ENCODE data around the gene PGA3. TPM values are rescaled to one million over a fixed set of nuclear protein-coding genes. Genes with fewer than 3 reads are reported as not detected.

Gene PGA3
- total RNA-seq, 3 donors from 2014 or later (not counting 1 experiment from before 2014, with no cell fraction given): not detected

GRCh38 chr11:61259363-61259762 is 56.0 kb downstream of the PGA3 start:
- no peaks in the 10 kb centered on the region for H3K4me1 Mint-ChIP-seq
- Histone ChIP-seq H3K4me1 (ENCODE audit: control insufficient read depth, insufficient read depth, low read length) (no peaks in the 10 kb centered on the region), H3K36me3 (ENCODE audit: control insufficient read depth, insufficient read depth, low read length) (no peaks in the 10 kb centered on the region), H3K9me3 (ENCODE audit: control insufficient read depth, insufficient read depth, low read length) (no peaks in the 10 kb centered on the region), H3K27ac (ENCODE audit: low read length) (no peak overlapping the region), H3K27me3 (ENCODE audit: control insufficient read depth, insufficient read depth, low read length) (no peaks in the 10 kb centered on the region), H3K4me3 (ENCODE audit: low read length) (no peak overlapping the region)
- ATAC-seq: no peak
- no peaks in the 10 kb centered on the region for H3K9me3 Mint-ChIP-seq
- DNase-seq: no peak
- no peak overlapping the region for H3K4me3 Mint-ChIP-seq
- 92% methylated on average over 6 of the region's 6 CpGs for WGBS (ENCODE audit: insufficient coverage)
- peaks cover 0 to 2% of the 10 kb centered on the region in 2 donors for H3K27me3 Mint-ChIP-seq (ENCODE audit: low read depth in 2 of 2)
- intact Hi-C loops (cut with micrococcal nuclease): no loop called here
- H3K36me3 Mint-ChIP-seq: no peaks in the 10 kb centered on the region
- H3K27ac Mint-ChIP-seq: no peak overlapping the region
- no peak for TF ChIP-seq CTCF (IDR thresholded peaks at IDR 0.05)

Other genes with a start within 250 kb of the PGA3 start
- gene CD6, start 231.8 kb upstream of the PGA3 start, total RNA-seq: 100 to 1,000 TPM in 1 of 3 donors, 10 to 100 TPM in 2; 18.9 to 111 (median 85.6) TPM
- gene CD5, start 101.0 kb upstream of the PGA3 start, total RNA-seq: 10 to 100 TPM in 1 of 3 donors, 1 to 10 TPM in 2; 1.2 to 17.7 (median 7.9) TPM
- gene VPS37C, start 42.1 kb upstream of the PGA3 start, total RNA-seq: 1 to 10 TPM; 6.4 to 6.9 (median 6.5) TPM
- gene PGA4, start 18.8 kb downstream of the PGA3 start, total RNA-seq: not detected
- gene PGA5, start 37.7 kb downstream of the PGA3 start, total RNA-seq: not detected
- under 1 TPM; 0.61 to 0.95 (median 0.82) TPM for gene VWCE, start 91.8 kb downstream of the PGA3 start, total RNA-seq
- gene DDB1, start 129.6 kb downstream of the PGA3 start, total RNA-seq: 100 to 1,000 TPM; 170 to 233 (median 229) TPM
- gene TKFC, start 129.7 kb downstream of the PGA3 start, total RNA-seq: 10 to 100 TPM; 32.9 to 54.8 (median 38.6) TPM
- 10 to 100 TPM; 24.6 to 33.5 (median 30.2) TPM for gene CYB561A3, start 158.4 kb downstream of the PGA3 start, total RNA-seq
- 10 to 100 TPM; 63.8 to 75.9 (median 66.5) TPM for gene TMEM138, start 158.9 kb downstream of the PGA3 start, total RNA-seq
- 10 to 100 TPM in 1 of 3 donors, 1 to 10 TPM in 2; 5.1 to 10.7 (median 9.2) TPM for gene TMEM216, start 189.1 kb downstream of the PGA3 start, total RNA-seq
- gene CPSF7, start 226.5 kb downstream of the PGA3 start, total RNA-seq: 100 to 1,000 TPM in 2 of 3 donors, 10 to 100 TPM in 1; 99.5 to 120 (median 104) TPM
- gene SDHAF2, start 226.6 kb downstream of the PGA3 start, total RNA-seq: 10 to 100 TPM; 40.2 to 50.4 (median 40.8) TPM